ENCODE data around the gene TRAM2. TPM values are rescaled to one million over a fixed set of nuclear protein-coding genes. Genes with fewer than 3 reads are reported as not detected.

The TRAM2 gene
- total and polyA plus RNA-seq, 2 of the 4 experiments (the other 2 are of a cell fraction), result 77.2 to 95.7 TPM

GRCh38 chr6:52538901-52539354, 37.9 kb downstream of the TRAM2 start:
- peak overlapping the region; percentile 32; the same call in 1 of the 2 replicates for H3K4me2 ChIP-seq (ENCODE audit: low read depth, low read length)
- BruUV-seq (replicated peaks), result no TSS peak
- no peak overlapping the region for H3K9ac ChIP-seq (ENCODE audit: low read depth, low read length)

More at GRCh38 chr6:52538901-52539354, 37.9 kb downstream of the TRAM2 start:
- POLR2A ChIA-PET (ENCODE audit: unreplicated experiment), result interaction anchor here (0.6 kb wide), 2 partner anchors 38 to 124 kb away, joined by 3 read pairs; partner anchors contain the start of gene TRAM2
- peak overlapping the region; percentile 97 for H4K91ac ChIP-seq (ENCODE audit: insufficient read depth, low read depth, low read length)
- H3K9me1 ChIP-seq (ENCODE audit: insufficient read depth, low read length), result peaks cover 50% of the 10 kb centered on the region
- peak overlapping the region; percentile 83; the same call in 1 of the 2 replicates for H3K18ac ChIP-seq (ENCODE audit: low read depth, low read length)
- H3K4ac ChIP-seq (ENCODE audit: low read depth, low read length), result peak overlapping the region; percentile 92
- no peak overlapping the region for H2AK9ac ChIP-seq (replicated peaks; ENCODE audit: low read depth, low read length, poor library complexity)
- peak overlapping the region; percentile 91 for H2BK20ac ChIP-seq (ENCODE audit: low read depth, low read length)
- H4K8ac ChIP-seq (ENCODE audit: low read depth in 2 of 2, low read length in 2 of 2), result peak overlapping the region; percentile 83 to 84
- H3K9me3 ChIP-seq (ENCODE audit: control insufficient read depth, insufficient read depth, low read length), result no peaks in the 10 kb centered on the region
- peak overlapping the region; percentile 95 for H2BK5ac ChIP-seq (ENCODE audit: low read depth, low read length, poor library complexity, severe bottlenecking)
- dilution Hi-C loops (cut with HindIII; ENCODE audit: low sequenced_read_pairs, unreplicated experiment), result no loop called here
- in situ Hi-C loops (cut with MboI; ENCODE audit: low sequenced_read_pairs), result no loop called here
- H3K23ac ChIP-seq (ENCODE audit: low read depth, low read length), result peak overlapping the region; percentile 87; the same call in 1 of the 2 replicates
- no peak for TF ChIP-seq RCOR1 (IDR thresholded peaks at IDR 0.05; ENCODE audit: insufficient replicate concordance, low read length)
- TF ChIP-seq BHLHE40 (IDR thresholded peaks at IDR 0.05; ENCODE audit: low read depth, low read length), result no peak
- TF ChIP-seq, protein P1, sequence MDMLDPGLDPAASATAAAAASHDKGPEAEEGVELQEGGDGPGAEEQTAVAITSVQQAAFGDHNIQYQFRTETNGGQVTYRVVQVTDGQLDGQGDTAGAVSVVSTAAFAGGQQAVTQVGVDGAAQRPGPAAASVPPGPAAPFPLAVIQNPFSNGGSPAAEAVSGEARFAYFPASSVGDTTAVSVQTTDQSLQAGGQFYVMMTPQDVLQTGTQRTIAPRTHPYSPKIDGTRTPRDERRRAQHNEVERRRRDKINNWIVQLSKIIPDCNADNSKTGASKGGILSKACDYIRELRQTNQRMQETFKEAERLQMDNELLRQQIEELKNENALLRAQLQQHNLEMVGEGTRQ (IDR thresholded peaks at IDR 0.05; ENCODE audit: low read depth, low read length), result no peak
- no peak for TF ChIP-seq MAZ (IDR thresholded peaks at IDR 0.05; ENCODE audit: borderline replicate concordance, low read depth, low read length)
- TF ChIP-seq, protein P2, sequence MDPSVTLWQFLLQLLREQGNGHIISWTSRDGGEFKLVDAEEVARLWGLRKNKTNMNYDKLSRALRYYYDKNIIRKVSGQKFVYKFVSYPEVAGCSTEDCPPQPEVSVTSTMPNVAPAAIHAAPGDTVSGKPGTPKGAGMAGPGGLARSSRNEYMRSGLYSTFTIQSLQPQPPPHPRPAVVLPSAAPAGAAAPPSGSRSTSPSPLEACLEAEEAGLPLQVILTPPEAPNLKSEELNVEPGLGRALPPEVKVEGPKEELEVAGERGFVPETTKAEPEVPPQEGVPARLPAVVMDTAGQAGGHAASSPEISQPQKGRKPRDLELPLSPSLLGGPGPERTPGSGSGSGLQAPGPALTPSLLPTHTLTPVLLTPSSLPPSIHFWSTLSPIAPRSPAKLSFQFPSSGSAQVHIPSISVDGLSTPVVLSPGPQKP (IDR thresholded peaks at IDR 0.05; ENCODE audit: borderline replicate concordance, low read depth, low read length), result no peak
- TF ChIP-seq CHD1 (IDR thresholded peaks at IDR 0.05; ENCODE audit: low read depth, low read length), result no peak
- peak; percentile 52; the same call in 1 of the 2 replicates for TF ChIP-seq CEBPB (IDR thresholded peaks at IDR 0.05; ENCODE audit: low read depth, low read length)
- no peak for TF ChIP-seq POLR2A (IDR thresholded peaks at IDR 0.05; ENCODE audit: low read depth, low read length)
- no peak for TF ChIP-seq MXI1 (IDR thresholded peaks at IDR 0.05; ENCODE audit: borderline replicate concordance, low read depth, low read length)
- TF ChIP-seq, protein P3, sequence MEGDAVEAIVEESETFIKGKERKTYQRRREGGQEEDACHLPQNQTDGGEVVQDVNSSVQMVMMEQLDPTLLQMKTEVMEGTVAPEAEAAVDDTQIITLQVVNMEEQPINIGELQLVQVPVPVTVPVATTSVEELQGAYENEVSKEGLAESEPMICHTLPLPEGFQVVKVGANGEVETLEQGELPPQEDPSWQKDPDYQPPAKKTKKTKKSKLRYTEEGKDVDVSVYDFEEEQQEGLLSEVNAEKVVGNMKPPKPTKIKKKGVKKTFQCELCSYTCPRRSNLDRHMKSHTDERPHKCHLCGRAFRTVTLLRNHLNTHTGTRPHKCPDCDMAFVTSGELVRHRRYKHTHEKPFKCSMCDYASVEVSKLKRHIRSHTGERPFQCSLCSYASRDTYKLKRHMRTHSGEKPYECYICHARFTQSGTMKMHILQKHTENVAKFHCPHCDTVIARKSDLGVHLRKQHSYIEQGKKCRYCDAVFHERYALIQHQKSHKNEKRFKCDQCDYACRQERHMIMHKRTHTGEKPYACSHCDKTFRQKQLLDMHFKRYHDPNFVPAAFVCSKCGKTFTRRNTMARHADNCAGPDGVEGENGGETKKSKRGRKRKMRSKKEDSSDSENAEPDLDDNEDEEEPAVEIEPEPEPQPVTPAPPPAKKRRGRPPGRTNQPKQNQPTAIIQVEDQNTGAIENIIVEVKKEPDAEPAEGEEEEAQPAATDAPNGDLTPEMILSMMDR (conservative IDR thresholded peaks at IDR 0.05; ENCODE audit: low read depth, low read length), result no peak
- TF ChIP-seq FOS (IDR thresholded peaks at IDR 0.05; ENCODE audit: low read depth, low read length), result no peak
- no peak for TF ChIP-seq RFX5 (IDR thresholded peaks at IDR 0.05; ENCODE audit: low read depth, low read length)
- TF ChIP-seq MAFK (IDR thresholded peaks at IDR 0.05; ENCODE audit: low read depth, low read length), result peak; percentile 8; the same call in 1 of the 2 replicates
- no peak for TF ChIP-seq RAD21 (IDR thresholded peaks at IDR 0.05; ENCODE audit: low read length)
- intact Hi-C loops (cut with micrococcal nuclease), result loop anchor here (1.0 kb wide), 1 partner anchor 22 kb away; no protein-coding TSS in a partner anchor
- 0% methylated on average over 2 of the region's 5 CpGs; no CpG with 5 or more reads in 1 of the 2 experiments for WGBS, 2 experiments (ENCODE audit: extremely low coverage in 2 of 2, insufficient read length in 1 of 2)
- H3K14ac ChIP-seq (replicated peaks; ENCODE audit: low read depth, low read length), result peak overlapping the region; percentile 92
- no peaks in the 10 kb centered on the region for H3K27me3 ChIP-seq (ENCODE audit: control insufficient read depth, insufficient read depth, low read length)
- H3K4me1 ChIP-seq (ENCODE audit: control insufficient read depth, insufficient read depth, low read length), result peaks cover 50% of the 10 kb centered on the region
- peaks cover 22% of the 10 kb centered on the region for H3K36me3 ChIP-seq (ENCODE audit: control insufficient read depth, insufficient read depth, low read length)
- no peak overlapping the region for H3K4me3 ChIP-seq (ENCODE audit: insufficient read depth, low read depth, low read length)
- 0 out of 2 replicates have a peak, but pooled peaks cover 3% of the 10 kb centered on the region for H4K20me1 ChIP-seq (ENCODE audit: insufficient read depth, low read length)
- DNase-seq (peak; percentile 65), ATAC-seq (ENCODE audit: low read depth) (peak; percentile 10)
- CTCF ChIA-PET, result interaction anchor here (0.7 to 1.5 kb wide), 4 partner anchors 31 to 56 kb away, joined by 3 to 6 read pairs (median 4); no protein-coding TSS in a partner anchor
- peak overlapping the region; percentile 50; the same call in 1 of the 2 replicates for H4K5ac ChIP-seq (ENCODE audit: low read depth, low read length)
- H3K56ac ChIP-seq (ENCODE audit: extremely low read depth, insufficient read depth, low read length), result peak overlapping the region; percentile 86
- peak overlapping the region; percentile 63; the same call in 2 of the 3 replicates for H2BK15ac ChIP-seq (ENCODE audit: low read depth, low read length)
- peak overlapping the region; percentile 91 for H2BK120ac ChIP-seq (ENCODE audit: low read depth, low read length)
- H3K79me1 ChIP-seq (ENCODE audit: low read depth in 1 of 2, low read length in 2 of 2), result peaks cover 33 to 85% of the 10 kb centered on the region in 2 experiments
- peak overlapping the region; percentile 52; the same call in 1 of the 2 replicates for H2AK5ac ChIP-seq (ENCODE audit: low read depth, low read length)
- peak overlapping the region; percentile 74 for H3K27ac ChIP-seq (ENCODE audit: insufficient read depth, low read length)
- no peak overlapping the region for H2AFZ ChIP-seq (replicated peaks; ENCODE audit: low read length, poor library complexity)

Data from IMR-90 (cell line).